BLaER1 treated with 17β-estradiol and CSF1 and Interleukin-3, amounts not matched to agents 10 nM and 100 nM (cell line): ENCODE data around the gene TIMM17B.

ENCODE experiments used
- H3K27ac ChIP-seq, 11 experiments: shearing (Covaris generic); formaldehyde crosslinking; 2 replicates each; pipeline ENCODE4 v1.8.1; 2022
- H3K27me3 ChIP-seq, 11 experiments: shearing (Covaris generic); formaldehyde crosslinking; 2 replicates each; pipeline ENCODE4 v1.8.1; 2022
- H3K36me3 ChIP-seq, 11 experiments: shearing (Covaris generic); formaldehyde crosslinking; 2 replicates each; pipeline ENCODE4 v1.8.1; 2022
- H3K4me1 ChIP-seq, 10 experiments: shearing (Covaris generic); formaldehyde crosslinking; 2 replicates each; pipeline ENCODE4 v1.8.1; 2022
- H3K4me2 ChIP-seq, 11 experiments: shearing (Covaris generic); formaldehyde crosslinking; 2 replicates each; pipeline ENCODE4 v1.8.1; 2022
- H3K4me3 ChIP-seq, 10 experiments: shearing (Covaris generic); formaldehyde crosslinking; 2 replicates each; pipeline ENCODE4 v1.8.1; 2022
- H3K9ac ChIP-seq, 11 experiments: shearing (Covaris generic); formaldehyde crosslinking; 2 replicates each; pipeline ENCODE4 v1.8.1; 2022
- H3K9me3 ChIP-seq, 11 experiments: shearing (Covaris generic); formaldehyde crosslinking; replicated peaks in 1 of 11; 2 replicates each; pipeline ENCODE4 v1.8.1; 2022
- H4K20me1 ChIP-seq, 11 experiments: shearing (Covaris generic); formaldehyde crosslinking; 2 replicates each; pipeline ENCODE4 v1.8.1; 2022
- Cebpa-rat ChIP-seq, 11 experiments: shearing (Covaris generic); IDR thresholded peaks; 2 replicates each; pipeline ENCODE4 v1.8.1; 2022

The TIMM17B gene

GRCh38 chrX:48897625-48898306, at the start of gene TIMM17B, which contains the start of gene PQBP1:
Gene TIMM17B (minus strand): TSS chrX:48897768. CDS start chrX:48897749, 19 bp downstream.
Gene PQBP1 (plus strand): TSS chrX:48897930. CDS start chrX:48898510, 580 bp downstream.
- Histone ChIP-seq H3K9me3 (peaks cover 0 to 15% (median 3%) of the 10 kb centered on the region in 11 experiments; a peak in 7 of 22 replicates), H3K9ac (peak within 1 kb of the TSS; percentile 87 to 94 (median 89)), H4K20me1 (peaks cover 0 to 58% (median 33%) of the 10 kb centered on the region in 11 experiments; a peak in 16 of 22 replicates), H3K36me3 (peaks cover 18 to 58% (median 37%) of the 10 kb centered on the region in 11 experiments; a peak in 21 of 22 replicates), H3K4me1 (peaks cover 20 to 31% (median 24%) of the 10 kb centered on the region in 10 experiments), H3K27me3 (peaks cover 0 to 44% (median 23%) of the 10 kb centered on the region in 11 experiments; a peak in 13 of 22 replicates), H3K27ac (peak within 1 kb of the TSS; percentile 84 to 94 (median 90)), H3K4me2 (peak within 1 kb of the TSS; percentile 75 to 87 (median 81)), H3K4me3 (peak within 1 kb of the TSS; percentile 67 to 84 (median 73))
- no peak for TF ChIP-seq Cebpa-rat (IDR thresholded peaks at IDR 0.05)

GRCh38 chrX:48945517-48946348, 48.2 kb upstream of the TIMM17B start:
- Histone ChIP-seq H3K4me3 (no peak overlapping the region), H4K20me1 (peaks cover 19 to 93% (median 68%) of the 10 kb centered on the region in 11 experiments; a peak in 21 of 22 replicates)
- no peak for TF ChIP-seq Cebpa-rat (IDR thresholded peaks at IDR 0.05)

GRCh38 chrX:48942895-48943294, 45.3 kb upstream of the TIMM17B start:
- peaks cover 0 to 23% (median 11%) of the 10 kb centered on the region in 11 experiments; a peak in 10 of 22 replicates for H3K36me3 ChIP-seq
- TF ChIP-seq Cebpa-rat (IDR thresholded peaks at IDR 0.05) = no peak
- H3K4me3 ChIP-seq = no peak overlapping the region
- H3K27ac ChIP-seq = no peak overlapping the region
- no peak overlapping the region; a peak in 1 of 22 replicates for H3K9ac ChIP-seq
- peaks cover 31 to 50% (median 38%) of the 10 kb centered on the region in 10 experiments for H3K4me1 ChIP-seq
- no peaks in the 10 kb centered on the region for H3K9me3 ChIP-seq
- H4K20me1 ChIP-seq = peaks cover 9 to 95% (median 76%) of the 10 kb centered on the region in 11 experiments; a peak in 21 of 22 replicates
- H3K4me2 ChIP-seq = no peak overlapping the region
- H3K27me3 ChIP-seq = peaks cover 37 to 94% (median 73%) of the 10 kb centered on the region in 11 experiments; a peak in 21 of 22 replicates

More at GRCh38 chrX:48945517-48946348, 48.2 kb upstream of the TIMM17B start:
- H3K36me3 ChIP-seq = peaks cover 0 to 39% (median 15%) of the 10 kb centered on the region in 11 experiments; a peak in 12 of 22 replicates
- no peak overlapping the region for H3K27ac ChIP-seq
- peak overlapping the region in 2 of 11 experiments; percentile 6 to 7; a peak in 1 of 22 replicates for H3K4me2 ChIP-seq
- peaks cover 3 to 22% (median 9%) of the 10 kb centered on the region in 10 experiments for H3K4me1 ChIP-seq
- H3K9me3 ChIP-seq = no peaks in the 10 kb centered on the region
- H3K9ac ChIP-seq = no peak overlapping the region
- peaks cover 29 to 79% (median 62%) of the 10 kb centered on the region in 11 experiments; a peak in 19 of 22 replicates for H3K27me3 ChIP-seq

- H3K4me3 ChIP-seq = no peak overlapping the region
- no peaks in the 10 kb centered on the region for H3K9me3 ChIP-seq
- H3K4me1 ChIP-seq = peaks cover 51 to 75% (median 60%) of the 10 kb centered on the region in 10 experiments
- peaks cover 0 to 95% (median 60%) of the 10 kb centered on the region in 11 experiments; a peak in 18 of 22 replicates for H4K20me1 ChIP-seq
- TF ChIP-seq Cebpa-rat (IDR thresholded peaks at IDR 0.05) = no peak
- peaks cover 0 to 32% (median 11%) of the 10 kb centered on the region in 11 experiments; a peak in 11 of 22 replicates for H3K36me3 ChIP-seq
- peaks cover 32 to 95% (median 80%) of the 10 kb centered on the region in 11 experiments for H3K27me3 ChIP-seq
- peak overlapping the region in 9 of 11 experiments; percentile 45 to 92 (median 84); a peak in 15 of 22 replicates for H3K27ac ChIP-seq
- H3K9ac ChIP-seq = peak overlapping the region in 3 of 11 experiments; percentile 29 to 36 (median 33); a peak in 5 of 22 replicates
- H3K4me2 ChIP-seq = peak overlapping the region; percentile 60 to 85 (median 73)
These were observed 42.9 kb upstream of the TIMM17B start for GRCh38 chrX:48940404-48940955.

DNA sequence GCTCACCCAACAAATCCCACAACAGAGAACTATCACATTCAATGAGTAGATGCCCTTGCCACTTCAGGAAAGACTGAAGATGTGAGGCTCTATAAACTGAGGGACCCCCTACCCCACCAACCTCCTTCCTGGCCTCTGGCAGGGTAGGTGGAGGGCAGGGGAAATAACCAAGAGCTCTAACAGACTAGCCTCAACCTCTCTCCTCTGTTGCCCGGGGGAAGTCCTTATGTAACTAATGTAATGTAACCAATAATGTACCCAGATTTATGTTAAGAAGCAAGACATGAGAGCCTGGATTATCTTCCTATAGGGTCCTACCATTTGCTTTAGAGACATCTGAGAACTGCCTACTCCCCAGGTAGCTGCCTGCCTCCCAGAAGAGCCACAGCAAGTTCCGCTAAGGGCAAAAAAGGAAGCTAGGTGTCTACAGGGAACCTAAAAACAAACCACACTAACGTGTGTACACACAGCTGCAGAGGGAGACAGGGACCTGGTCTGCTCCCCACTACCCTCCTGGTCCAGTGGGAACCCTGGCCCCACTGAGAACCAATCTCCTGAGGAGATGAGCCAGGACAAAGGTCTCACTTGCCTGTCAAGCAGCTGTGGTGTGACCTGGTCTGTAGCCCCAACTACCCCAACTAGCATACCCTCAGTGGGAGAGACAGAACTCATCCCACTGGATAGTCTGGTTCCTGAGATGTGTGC, 42.1 kb upstream of the TIMM17B start:
- H3K9me3 ChIP-seq = no peaks in the 10 kb centered on the region
- peaks cover 51 to 83% (median 66%) of the 10 kb centered on the region in 10 experiments for H3K4me1 ChIP-seq
- H3K9ac ChIP-seq = peak overlapping the region in 8 of 11 experiments; percentile 16 to 80 (median 34); a peak in 9 of 22 replicates
- H4K20me1 ChIP-seq = peaks cover 0 to 95% (median 58%) of the 10 kb centered on the region in 11 experiments; a peak in 18 of 22 replicates
- peak overlapping the region; percentile 60 to 85 (median 73) for H3K4me2 ChIP-seq
- no peak for TF ChIP-seq Cebpa-rat (IDR thresholded peaks at IDR 0.05)
- H3K27ac ChIP-seq = peak overlapping the region in 10 of 11 experiments; percentile 6 to 92 (median 83); a peak in 18 of 22 replicates
- no peak overlapping the region for H3K4me3 ChIP-seq
- H3K27me3 ChIP-seq = peaks cover 32 to 96% (median 80%) of the 10 kb centered on the region in 11 experiments
- H3K36me3 ChIP-seq = peaks cover 0 to 36% (median 15%) of the 10 kb centered on the region in 11 experiments; a peak in 16 of 22 replicates

DNA sequence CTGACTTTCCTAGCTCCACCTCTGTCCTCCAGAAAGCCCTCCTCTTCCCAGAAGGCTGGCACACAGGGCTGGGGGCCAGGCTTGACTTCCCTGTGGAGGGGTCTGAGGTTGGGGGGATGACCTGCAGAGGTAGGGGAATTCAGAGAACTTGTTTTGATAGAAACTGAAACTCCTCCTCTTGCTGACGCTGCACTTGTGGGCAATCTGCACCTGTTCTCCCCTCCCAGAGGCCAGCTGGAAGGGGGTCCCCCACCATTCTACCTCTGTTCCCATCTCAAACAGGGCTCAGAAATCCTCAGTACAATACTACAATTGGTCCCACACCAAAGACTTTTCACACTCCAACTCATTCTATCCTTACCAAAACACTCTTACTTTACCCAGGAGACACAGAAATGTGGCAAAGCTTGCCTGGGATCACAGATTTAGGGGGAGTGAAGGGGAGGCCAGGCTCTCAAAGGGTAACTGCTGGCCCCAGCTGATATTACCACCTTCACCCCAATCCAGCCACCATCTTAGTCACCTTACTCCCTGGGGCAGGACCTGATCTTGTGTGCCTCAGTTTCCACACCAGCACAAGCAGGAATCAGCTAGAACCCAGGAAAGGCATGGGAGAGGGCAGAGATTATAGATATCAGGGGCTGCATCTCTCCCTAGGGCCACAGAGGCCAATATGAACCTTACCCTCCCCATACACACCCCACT, 41.3 kb upstream of the TIMM17B start:
- peaks cover 0 to 90% (median 52%) of the 10 kb centered on the region in 11 experiments; a peak in 17 of 22 replicates for H4K20me1 ChIP-seq
- peak overlapping the region; percentile 36 to 80 (median 68); a peak in 13 of 22 replicates for H3K9ac ChIP-seq
- H3K27ac ChIP-seq = peak overlapping the region; percentile 14 to 92 (median 82); a peak in 20 of 22 replicates
- H3K4me2 ChIP-seq = peak overlapping the region; percentile 60 to 85 (median 73)
- no peak for TF ChIP-seq Cebpa-rat (IDR thresholded peaks at IDR 0.05)
- peaks cover 24 to 88% (median 74%) of the 10 kb centered on the region in 11 experiments for H3K27me3 ChIP-seq
- H3K9me3 ChIP-seq = no peaks in the 10 kb centered on the region
- H3K4me3 ChIP-seq = no peak overlapping the region
- peaks cover 7 to 36% (median 23%) of the 10 kb centered on the region in 11 experiments for H3K36me3 ChIP-seq
- H3K4me1 ChIP-seq = peaks cover 51 to 91% (median 66%) of the 10 kb centered on the region in 10 experiments
